GM12878 (cell line): ENCODE data around the gene PRDX3. TPM values are rescaled to one million over a fixed set of nuclear protein-coding genes. Genes with fewer than 3 reads are reported as not detected.
A peak's percentile ranks its signal among the peaks of the same experiment; 100 is the strongest.

Source experiments
- ATAC-seq: fragments of 200-7000 bp; cut with Tn5 transposase; 3 replicates; pipeline ENCODE4 v1.9.1; 2020; ENCODE audit warnings: mild to moderate bottlenecking, moderate library complexity
- BruUV-seq: library from RNA; stranded (reverse); fragments of 400-500 nt; replicated peaks from 2 replicates; lab custom pipeline; 2021; lab: Mats Ljungman, UMichigan
- CTCF ChIA-PET: fragments of 300-600 bp; sonication (Branson Sonifier 250); formaldehyde crosslinking; extraction: SDS; loops from one replicate; lab custom pipeline; 2021; ENCODE audit warnings: inconsistent platforms; lab: Yijun Ruan, JAX
- POLR2A ChIA-PET: fragments of 350-600 bp; formaldehyde crosslinking; extraction: SDS; loops from one replicate; lab custom pipeline; 2021; ENCODE audit warnings: inconsistent platforms; lab: Charles Lee
- RAD21 ChIA-PET: fragments of 300-600 bp; sonication (Branson Sonifier 250); formaldehyde crosslinking; loops from one replicate; lab custom pipeline; 2023; ENCODE audit warnings: antibody characterized with exemption; ENCODE audit not compliant: unreplicated experiment; lab: Charles Lee
- SMC1A ChIA-PET: fragments of 300-600 bp; sonication (Branson Sonifier 250); formaldehyde crosslinking; loops from one replicate; lab custom pipeline; 2023; ENCODE audit not compliant: unreplicated experiment, uncharacterized antibody; lab: Charles Lee
- DNase-seq: peaks from one replicate; pipeline ENCODE4 v3.0.0-alpha.2; 2011; ENCODE audit warnings: low read depth, low spot score
- FAIRE-seq: peaks from 3 replicates; lab custom pipeline; 2011; peaks lifted over from hg19 to GRCh38; lab: Jason Lieb, UNC
- H2AFZ ChIP-seq: 2 replicates; pipeline ENCODE4 v1.6.0; 2011; ENCODE audit warnings: low read depth, low read length, control low read depth; ENCODE audit not compliant: control insufficient read depth
- H3K27ac ChIP-seq: 2 replicates; pipeline ENCODE4 v1.5.1; 2011; ENCODE audit warnings: control low read depth; ENCODE audit not compliant: control insufficient read depth, insufficient read depth
- H3K27me3 ChIP-seq, 2 experiments: replicated peaks in 1 of 2; 2 replicates each; pipeline versions ENCODE4 v1.6.0 to v1.6.1; 2011; ENCODE audit warnings: low read length in 1 of 2; ENCODE audit not compliant: control insufficient read depth in 2 of 2, insufficient read depth in 2 of 2
- H3K36me3 ChIP-seq, 2 experiments: 2 replicates each; pipeline ENCODE4 v1.5.1; 2011; ENCODE audit warnings: low read length in 1 of 2; ENCODE audit not compliant: control insufficient read depth in 2 of 2, insufficient read depth in 2 of 2
- H3K4me1 ChIP-seq: 2 replicates; pipeline ENCODE4 v1.6.1; 2011; ENCODE audit warnings: mild to moderate bottlenecking, low read length, moderate library complexity, mixed read lengths; ENCODE audit not compliant: control insufficient read depth, insufficient read depth
- H3K4me2 ChIP-seq: 2 replicates; pipeline ENCODE4 v1.6.0; 2011; ENCODE audit warnings: control low read depth; ENCODE audit not compliant: control insufficient read depth, insufficient read depth
- H3K4me3 ChIP-seq: fragments of 200-600 bp; sonication (generic); 2 replicates; pipeline ENCODE4 v1.5.1; 2016
- H3K79me2 ChIP-seq: 2 replicates; pipeline ENCODE4 v1.6.0; 2011; ENCODE audit warnings: low read length; ENCODE audit not compliant: control insufficient read depth, insufficient read depth
- H3K9ac ChIP-seq: 2 replicates; pipeline ENCODE4 v1.8.0; 2011; ENCODE audit warnings: low read length, control low read depth, mixed read lengths; ENCODE audit not compliant: control insufficient read depth, insufficient read depth
- H3K9me3 ChIP-seq: replicated peaks from 3 replicates; pipeline ENCODE4 v1.5.1; 2011; ENCODE audit warnings: mild to moderate bottlenecking, low read length; ENCODE audit not compliant: control insufficient read depth, insufficient read depth
- H4K20me1 ChIP-seq: 2 replicates; pipeline ENCODE4 v1.6.0; 2011; ENCODE audit not compliant: control insufficient read depth, insufficient read depth
- CEBPZ ChIP-seq: fragments of 150-350 bp; IDR thresholded peaks from 2 replicates; pipeline ENCODE4 v1.6.1; 2016; ENCODE audit warnings: low read depth, low read length
- CHD1 ChIP-seq: IDR thresholded peaks from 2 replicates; pipeline ENCODE4 v1.6.1; 2012; ENCODE audit warnings: low read depth, low read length, improper control_type of control experiment
- EZH2 ChIP-seq: IDR thresholded peaks from 2 replicates; pipeline ENCODE4 v1.6.1; 2012; ENCODE audit warnings: low read depth, mild to moderate bottlenecking, control low read depth, inconsistent platforms, low read length, borderline replicate concordance; ENCODE audit not compliant: control insufficient read depth
- HSF1 ChIP-seq: fragments of 150-350 bp; IDR thresholded peaks from 2 replicates; pipeline ENCODE4 v1.6.1; 2014; ENCODE audit warnings: mild to moderate bottlenecking, low read depth, low read length
- IRF3 ChIP-seq: fragments of 450-650 bp; IDR thresholded peaks from 2 replicates; pipeline ENCODE4 v1.6.1; 2014; ENCODE audit warnings: mild to moderate bottlenecking
- MEF2A ChIP-seq: IDR thresholded peaks from 2 replicates; pipeline ENCODE4 v1.6.1; 2011; ENCODE audit warnings: low read depth, mild to moderate bottlenecking, low read length, moderate library complexity; ENCODE audit not compliant: insufficient read depth
- NR2C1 ChIP-seq: fragments of 450-650 bp; IDR thresholded peaks from 2 replicates; pipeline ENCODE4 v1.6.1; 2017; ENCODE audit warnings: antibody characterized with exemption, mild to moderate bottlenecking, moderate library complexity
- NR2C2 ChIP-seq: IDR thresholded peaks from 2 replicates; pipeline ENCODE4 v1.6.1; 2011; ENCODE audit warnings: borderline replicate concordance, low read depth; ENCODE audit not compliant: control insufficient read depth, insufficient read length
- PAX5 ChIP-seq: IDR thresholded peaks from 2 replicates; pipeline ENCODE4 v1.6.1; 2011; ENCODE audit warnings: low read depth, low read length, borderline replicate concordance
- RAD21 ChIP-seq: IDR thresholded peaks from 2 replicates; pipeline ENCODE4 v1.6.1; 2011; ENCODE audit warnings: mild to moderate bottlenecking, low read depth, low read length, moderate library complexity; ENCODE audit not compliant: insufficient read depth
- TCF12 ChIP-seq: IDR thresholded peaks from 2 replicates; pipeline ENCODE4 v1.6.1; 2011; ENCODE audit warnings: low read depth, mild to moderate bottlenecking, low read length
- YBX1 ChIP-seq: fragments of 450-650 bp; IDR thresholded peaks from 2 replicates; pipeline ENCODE4 v1.6.1; 2016; ENCODE audit warnings: antibody characterized with exemption
- ZNF24 ChIP-seq: fragments of 450-650 bp; IDR thresholded peaks from 2 replicates; pipeline ENCODE4 v1.6.1; 2017; ENCODE audit warnings: antibody characterized with exemption, mild to moderate bottlenecking
- WGBS: methylation state at CpG from one replicate; pipeline ENCODE4 v1.1.6; 2016; ENCODE audit warnings: low lambda C conversion rate; ENCODE audit not compliant: insufficient replicate concordance, insufficient coverage; ENCODE audit errors: missing lambda C conversion rate; 5-methylcytosine and 5-hydroxymethylcytosine counted together
- in situ Hi-C: fragments of 300-500 bp; cut with MboI; formaldehyde crosslinking; loops from 9 replicates; pipeline ENCODE4 v1.14.3; 2018; ENCODE audit warnings: mixed read lengths
- intact Hi-C: fragments of 100-400 bp; cut with micrococcal nuclease; formaldehyde crosslinking; loops from one replicate; pipeline ENCODE4 v1.14.2; 2022; ENCODE audit not compliant: unreplicated experiment
- polyA plus RNA-seq, 11 experiments: library from polyadenylated mRNA; depleted of rRNA in 4 of 11; unstranded in 6 of 11; stranded (reverse) in 5 of 11; fragments of >200 nt; fragmentation: Nextera tagmentation in 4 of 11; fragmentation: Illumina TruSeq in 1 of 11; extraction: Ambion mirVana in 4 of 11; extraction: Trizol in 1 of 11; gene quantifications; 1 replicate in 1 of 11; 2 replicates in 10 of 11; pipeline versions ENCODE4 v1.2.1 to v1.2.3, GENCODE V29; 2011 to 2016; ENCODE audit warnings: inconsistent platforms in 2 of 11, missing spikeins in 2 of 11, low read depth in 1 of 11
- total RNA-seq, 4 experiments: library from RNA; depleted of rRNA in 3 of 4; stranded (reverse); fragments of >200 nt in 3 of 4; fragmentation: Illumina TruSeq in 1 of 4; extraction: Trizol in 1 of 4; gene quantifications; 2 replicates each; pipeline versions ENCODE4 v1.2.1 to v1.2.3, GENCODE V29; 2013 to 2021

PRDX3 gene
- total and polyA plus RNA-seq, 10 of the 15 experiments (the other 5 are each of a cell fraction or from before 2014, with no cell fraction given), result 195 to 1,431 (median 398) TPM

- no peaks in the 10 kb centered on the region for H3K9me3 ChIP-seq
- no peak overlapping the region for H2AFZ ChIP-seq
- ChIA-PET POLR2A (no interaction called here), RAD21 (no interaction called here), SMC1A (interaction anchor here (1.0 kb wide), 2 partner anchors 48 to 143 kb away, joined by 3 read pairs; no protein-coding TSS in a partner anchor), CTCF (no interaction called here)
- no peaks in the 10 kb centered on the region for H3K4me1 ChIP-seq
- no peak overlapping the region for H3K9ac ChIP-seq
- peaks cover 3 to 28% of the 10 kb centered on the region in 2 experiments; a peak in 3 of 4 replicates for H3K36me3 ChIP-seq
- H4K20me1 ChIP-seq, result no peaks in the 10 kb centered on the region
- no peaks in the 10 kb centered on the region for H3K79me2 ChIP-seq
- FAIRE-seq (no peak), ATAC-seq (no peak), DNase-seq (no peak)
- intact Hi-C loops (no loop called here), in situ Hi-C loops (no loop called here)
- TF ChIP-seq HSF1, result no peak
- TF ChIP-seq ZNF24, result no peak
- TF ChIP-seq YBX1, result no peak
- TF ChIP-seq NR2C1, result no peak
- no peak for TF ChIP-seq NR2C2
- peak; percentile 51; the same call in 1 of the 2 replicates for TF ChIP-seq PAX5
- no peak overlapping the region for H3K27ac ChIP-seq
- WGBS, result over 99% methylated on average over 8 of the region's 8 CpGs
- H3K4me3 ChIP-seq, result no peak overlapping the region
- H3K27me3 ChIP-seq, result no peaks in the 10 kb centered on the region
- no TSS peak for BruUV-seq
- no peak overlapping the region for H3K4me2 ChIP-seq
These were observed 29.5 kb downstream of the PRDX3 start for GRCh38 chr10:119149157-119149556.

DNA sequence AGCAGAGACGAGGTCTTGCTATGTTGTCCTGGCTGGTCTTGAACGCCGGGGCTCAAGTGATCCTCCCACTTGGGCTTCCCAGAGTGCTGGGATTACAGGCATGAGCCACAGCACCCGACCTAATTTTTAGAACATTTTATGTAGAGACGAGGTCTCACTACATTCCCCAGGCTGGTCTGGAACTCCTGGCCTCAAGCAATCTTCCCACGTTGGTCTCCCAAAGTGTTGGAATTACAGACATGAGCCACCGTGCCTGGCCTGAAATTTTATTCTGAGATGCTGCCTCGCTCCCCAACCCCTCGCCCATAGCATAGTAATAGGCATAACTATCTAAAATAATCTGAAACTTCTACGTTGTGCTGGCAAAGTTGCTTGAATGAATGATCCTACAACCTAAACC lies 35.0 kb downstream of the PRDX3 start:
- FAIRE-seq (no peak), ATAC-seq (no peak), DNase-seq (no peak)
- H3K9me3 ChIP-seq, result no peaks in the 10 kb centered on the region
- H4K20me1 ChIP-seq, result no peaks in the 10 kb centered on the region
- ChIA-PET SMC1A (no interaction called here), CTCF (interaction anchor here (1.6 kb wide), 1 partner anchor 23 kb away, joined by 4 read pairs; no protein-coding TSS in a partner anchor), POLR2A (no interaction called here), RAD21 (no interaction called here)
- no peaks in the 10 kb centered on the region for H3K27me3 ChIP-seq
- intact Hi-C loops, result no loop called here
- in situ Hi-C loops, result no loop called here
- BruUV-seq, result no TSS peak
- peaks cover 8 to 18% of the 10 kb centered on the region in 2 experiments for H3K36me3 ChIP-seq
- H3K79me2 ChIP-seq, result no peaks in the 10 kb centered on the region
- H3K27ac ChIP-seq, result no peak overlapping the region
- no peak overlapping the region for H3K9ac ChIP-seq
- H2AFZ ChIP-seq, result no peak overlapping the region
- 88% methylated on average over 10 of the region's 10 CpGs for WGBS
- no peak overlapping the region for H3K4me2 ChIP-seq
- no peaks in the 10 kb centered on the region for H3K4me1 ChIP-seq
- H3K4me3 ChIP-seq, result no peak overlapping the region
- TF ChIP-seq IRF3 (no peak), CEBPZ (no peak), TCF12 (no peak), MEF2A (no peak), RAD21 (no peak), CHD1 (no peak), EZH2 (no peak)
